Measurements from ENCODE around the gene FCMR.
"Not testable (repeated sequence)": the region's sequence is repeated elsewhere in the genome, so short reads cannot be mapped to it uniquely, and the experiment has no call there.

GRCh38 chr1:206923961-206924557 lies 2.3 kb upstream of the FCMR start:
- not testable (repeated sequence) for TF ChIP-seq CTCF (IDR thresholded peaks at IDR 0.05; ENCODE audit: borderline replicate concordance, extremely low read depth, low read length, poor library complexity, severe bottlenecking); EZH2 (IDR thresholded peaks at IDR 0.05; ENCODE audit: borderline replicate concordance, low read depth, low read length, severe bottlenecking)

Data from DND-41 (cell line).